GM12873 (cell line): ENCODE results near the gene LPP.

Experiments used
- CTCF ChIP-seq: IDR thresholded peaks from 2 replicates; pipeline ENCODE4 v1.5.1; 2012; ENCODE audit warnings: low read depth, mild to moderate bottlenecking, moderate library complexity, low read length, control low read depth; ENCODE audit not compliant: insufficient read depth; ENCODE audit errors: missing control alignments

Gene LPP

DNA sequence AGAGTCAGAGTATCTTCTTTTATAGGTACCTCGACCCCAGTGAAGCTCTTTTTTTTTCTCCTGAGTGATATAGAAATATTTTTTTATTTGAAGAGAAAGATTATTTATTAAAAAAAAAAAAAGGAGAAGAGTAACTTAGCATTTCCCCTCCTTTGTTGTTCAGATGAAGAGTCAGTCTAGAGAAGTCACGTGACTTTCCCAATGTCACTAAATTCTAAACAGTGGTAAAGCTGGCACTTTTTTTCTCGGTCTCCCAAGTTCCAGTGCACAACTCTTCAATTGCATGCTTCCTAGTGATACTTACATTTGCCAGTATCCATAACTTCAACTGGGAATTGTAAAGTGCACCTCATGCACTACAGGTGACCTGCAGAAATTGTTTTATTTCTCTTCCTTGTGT lies 448.7 kb downstream of the LPP start:
- TF ChIP-seq CTCF = no peak

GRCh38 chr3:188604651-188605050 lies 450.7 kb downstream of the LPP start:
- no peak for TF ChIP-seq CTCF

- no peak for TF ChIP-seq CTCF
Observed at GRCh38 chr3:188605231-188605630, 451.3 kb downstream of the LPP start.

DNA sequence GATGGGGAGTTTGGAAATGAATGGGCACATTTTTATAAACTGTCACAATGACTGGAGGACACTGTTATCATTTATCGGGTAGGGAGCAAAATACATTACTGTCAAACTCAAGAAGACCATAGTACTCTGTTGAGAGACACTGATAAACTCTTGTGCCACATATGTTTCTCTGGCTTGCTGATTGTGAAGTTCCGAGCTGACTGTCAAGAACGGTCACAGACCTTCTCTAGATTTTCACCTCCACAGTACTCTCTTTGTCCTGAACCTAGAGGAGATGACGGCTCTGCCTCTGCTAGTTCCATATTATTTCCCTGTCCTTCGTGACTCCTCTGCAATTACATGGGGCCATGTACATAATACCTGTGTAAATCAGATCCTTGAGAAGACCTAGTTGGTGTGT lies 451.9 kb downstream of the LPP start:
- no peak for TF ChIP-seq CTCF

GRCh38 chr3:188607805-188608315 lies 453.9 kb downstream of the LPP start:
- TF ChIP-seq CTCF = no peak

DNA sequence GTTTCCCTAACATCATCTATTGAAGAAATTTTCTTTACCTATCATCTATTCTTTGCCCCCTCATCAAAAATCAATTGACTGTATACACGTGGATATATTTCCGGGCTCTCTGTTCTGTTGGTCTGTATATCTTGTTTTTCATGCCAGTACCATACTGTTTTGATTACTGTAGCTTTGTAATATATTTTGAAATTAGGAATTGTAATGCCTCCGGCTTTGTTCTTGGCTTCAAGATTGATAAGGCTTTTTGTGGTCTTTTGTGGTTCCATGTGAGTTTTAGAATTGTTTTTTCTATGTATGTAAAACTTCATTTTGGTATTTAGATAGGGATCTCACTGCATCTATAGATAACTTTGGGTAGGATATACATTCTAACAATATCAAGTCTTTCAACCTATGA lies 454.4 kb downstream of the LPP start:
- no peak for TF ChIP-seq CTCF

DNA sequence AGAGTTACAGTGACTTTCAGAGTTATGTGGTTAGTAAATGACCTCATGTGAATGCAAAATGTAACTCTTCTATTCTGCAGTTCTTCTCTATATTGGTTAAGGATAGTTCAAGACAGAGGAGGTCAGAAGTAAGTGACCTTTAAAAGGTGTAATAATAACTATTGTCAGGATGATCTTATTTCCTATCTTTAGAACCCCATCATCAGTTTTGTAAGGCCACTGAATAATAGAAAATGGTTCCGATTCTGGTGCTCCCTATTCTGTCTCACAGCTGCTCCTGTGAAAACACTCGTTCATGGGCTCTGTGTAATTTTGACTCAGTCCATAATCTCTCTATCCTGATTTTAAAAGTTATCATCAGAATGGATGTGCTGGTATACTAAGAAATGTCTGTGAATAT lies 463.3 kb downstream of the LPP start:
- no peak for TF ChIP-seq CTCF
